HG03571 (cell line): ENCODE data around the gene SMIM45.

Source experiments
- ATAC-seq: cut with Tn5 transposase; IDR thresholded peaks from one replicate; pipeline ENCODE4 v1.9.1; 2021; ENCODE audit not compliant: unreplicated experiment

The SMIM45 gene

DNA sequence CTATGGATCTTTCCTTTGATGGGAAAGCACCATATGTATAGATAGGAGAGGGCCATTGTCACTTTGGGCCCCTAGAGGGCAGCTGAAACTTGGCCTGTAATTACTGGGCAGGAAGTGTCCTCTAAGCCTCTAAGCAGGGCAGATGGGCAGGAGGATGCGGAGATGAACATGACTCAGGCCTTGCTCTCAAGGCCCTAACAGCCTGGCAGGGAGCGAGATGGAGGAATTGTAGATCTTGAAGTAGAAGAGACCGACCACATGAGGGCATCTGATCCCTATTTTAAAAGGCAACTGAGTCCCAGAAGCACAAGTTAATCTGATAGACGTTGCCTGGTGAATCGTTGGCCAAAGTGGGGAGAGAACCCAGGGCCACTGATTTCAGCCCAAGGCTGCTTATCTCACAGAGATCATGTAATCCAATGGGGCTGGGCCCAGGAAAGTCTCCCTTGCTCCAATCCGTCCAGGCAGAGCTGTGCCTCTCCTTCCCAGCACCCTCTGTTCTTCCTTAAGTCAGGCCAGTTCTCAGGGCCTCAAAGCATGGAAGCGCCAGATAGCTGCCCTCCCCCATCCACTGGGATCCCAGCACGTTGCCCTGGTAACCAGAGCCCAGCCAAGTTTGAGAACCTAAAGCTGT lies 14.8 kb downstream of the SMIM45 start:
- no peak for ATAC-seq

GRCh38 chr22:41968601-41969000 lies 16.7 kb downstream of the SMIM45 start:
- no peak for ATAC-seq

DNA sequence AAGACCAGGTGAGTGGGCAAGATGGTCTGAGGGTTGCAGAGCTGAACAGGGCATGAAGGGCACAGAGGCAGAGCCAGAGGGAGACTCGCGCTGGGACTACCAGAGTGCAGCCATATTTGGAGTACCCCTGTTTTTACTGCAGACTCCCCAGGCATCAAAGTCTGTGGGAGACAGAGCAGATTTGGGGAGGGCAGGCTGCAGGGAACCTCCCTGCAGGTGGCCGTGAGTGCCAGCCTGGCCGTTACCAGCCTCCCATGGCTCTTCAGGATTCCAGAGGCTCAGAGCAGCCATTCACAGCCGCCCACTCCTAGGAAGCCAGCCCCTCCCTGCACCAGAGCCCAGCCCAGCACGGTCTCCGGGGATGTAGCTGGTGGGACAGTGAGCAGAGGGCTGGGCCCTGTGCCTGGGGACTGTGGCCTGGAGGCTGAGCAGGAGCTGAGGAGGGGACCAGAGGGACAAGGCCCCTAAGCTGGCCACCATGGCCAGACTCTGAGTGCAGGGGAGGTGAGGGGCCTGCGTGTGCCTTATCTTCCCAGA lies 17.2 kb downstream of the SMIM45 start, which contains the start of gene SEPTIN3:
TSS of gene SEPTIN3 (plus strand) at position 334 of the 537 bp plus-strand sequence. CDS start 2,050 bp downstream, outside the sequence.
- no peak for ATAC-seq

GRCh38 chr22:41970601-41971000 lies 18.7 kb downstream of the SMIM45 start:
- no peak for ATAC-seq

DNA sequence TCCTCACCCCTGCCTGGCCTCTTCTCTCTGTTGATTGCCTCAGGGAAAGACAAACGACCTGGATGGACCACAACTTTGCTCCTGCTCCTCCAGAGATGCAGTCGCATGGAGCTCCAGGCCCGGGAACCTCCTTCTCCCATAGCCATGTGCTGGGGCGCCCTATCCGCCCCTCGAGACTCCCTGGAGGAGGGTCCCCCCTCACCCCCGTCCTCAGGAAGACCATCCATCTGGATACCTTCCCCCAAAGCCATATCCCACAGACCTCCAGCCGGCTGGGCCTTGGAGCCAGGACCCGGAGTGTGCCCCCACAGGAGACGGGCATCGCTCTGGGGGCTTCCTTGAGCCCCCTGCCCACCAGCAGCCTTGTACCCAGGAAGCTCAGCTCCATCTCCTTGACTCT lies 19.5 kb downstream of the SMIM45 start:
- ATAC-seq: no peak

DNA sequence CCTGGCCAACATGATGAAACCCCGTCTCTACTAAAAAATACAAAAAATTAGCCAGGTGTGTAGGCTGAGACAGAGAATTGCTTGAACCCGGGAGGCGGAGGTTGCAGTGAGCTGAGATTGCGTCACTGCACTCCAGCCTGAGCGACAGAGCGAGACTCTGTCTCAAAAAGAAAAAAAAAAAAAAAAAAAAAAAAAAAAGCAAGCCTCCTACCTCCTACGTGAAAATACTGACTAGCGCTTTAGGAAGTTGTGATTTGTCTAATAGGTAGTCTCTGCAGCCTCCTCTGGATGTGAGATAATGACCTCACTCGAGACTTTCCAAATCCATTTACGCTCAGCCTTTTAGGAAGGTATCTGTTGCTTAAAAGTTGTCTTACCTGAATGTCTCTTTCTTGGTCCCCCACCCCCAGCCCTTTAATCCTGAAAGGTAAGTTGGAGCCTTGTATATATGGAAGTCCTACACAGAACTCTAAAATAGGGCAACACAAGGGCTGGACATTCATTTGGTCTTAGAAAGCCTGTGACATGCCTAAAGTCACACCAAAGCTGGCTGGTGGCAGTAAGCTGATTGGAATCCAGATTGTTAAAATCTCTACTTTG lies 22.8 kb downstream of the SMIM45 start:
- ATAC-seq: no peak

GRCh38 chr22:41975299-41976069 lies 23.5 kb downstream of the SMIM45 start:
- ATAC-seq: no peak

GRCh38 chr22:41976070-41976901 lies 24.3 kb downstream of the SMIM45 start:
- ATAC-seq: no peak

DNA sequence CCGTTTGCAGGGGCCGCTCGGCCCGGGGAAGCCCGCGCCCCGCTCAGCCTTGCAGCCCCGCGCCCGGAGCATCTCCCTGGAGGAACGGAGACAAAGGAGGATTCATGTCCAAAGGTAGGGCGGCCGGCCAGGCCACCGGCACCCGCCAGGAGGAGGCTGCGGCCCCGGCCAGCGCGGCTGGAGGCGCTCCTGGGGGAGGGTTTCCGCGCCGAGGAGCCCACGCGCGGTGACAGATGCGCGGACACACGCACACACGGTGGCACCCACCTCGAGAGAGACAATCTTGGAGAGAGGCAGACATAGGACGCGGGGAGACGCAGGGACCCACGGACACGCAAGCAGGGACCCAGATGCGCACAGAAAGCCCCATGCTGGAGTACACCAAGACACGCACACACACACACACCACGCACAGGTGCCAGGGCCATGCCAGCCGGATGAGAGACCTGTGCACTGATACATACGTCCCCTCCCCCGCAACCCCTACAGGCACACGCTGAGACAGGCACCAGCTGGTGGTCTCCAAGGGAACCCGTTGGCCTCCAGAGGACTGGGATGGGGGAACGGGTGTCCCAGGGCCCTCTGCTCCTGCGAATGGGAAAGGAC lies 25.1 kb downstream of the SMIM45 start:
- ATAC-seq: no peak

DNA sequence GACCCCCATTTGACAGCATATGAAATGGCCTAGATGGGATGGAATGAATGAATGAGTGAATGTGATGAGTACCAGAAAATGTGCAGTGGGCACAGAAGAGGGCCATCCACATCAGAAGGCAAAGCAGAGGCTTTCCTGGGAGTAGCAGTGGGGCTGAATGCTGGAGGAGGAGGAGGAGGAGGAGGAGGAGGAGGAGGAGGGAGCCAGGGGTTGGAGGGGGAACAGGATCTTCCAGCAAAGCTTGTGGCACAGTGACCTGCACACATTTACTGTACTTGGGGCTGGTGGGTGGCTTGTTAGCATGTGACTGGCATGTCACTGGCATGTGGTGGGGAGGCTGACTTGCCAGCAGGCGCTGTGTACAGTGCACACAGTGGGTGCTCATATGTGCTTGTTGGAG lies 26.8 kb downstream of the SMIM45 start:
- no peak for ATAC-seq

DNA sequence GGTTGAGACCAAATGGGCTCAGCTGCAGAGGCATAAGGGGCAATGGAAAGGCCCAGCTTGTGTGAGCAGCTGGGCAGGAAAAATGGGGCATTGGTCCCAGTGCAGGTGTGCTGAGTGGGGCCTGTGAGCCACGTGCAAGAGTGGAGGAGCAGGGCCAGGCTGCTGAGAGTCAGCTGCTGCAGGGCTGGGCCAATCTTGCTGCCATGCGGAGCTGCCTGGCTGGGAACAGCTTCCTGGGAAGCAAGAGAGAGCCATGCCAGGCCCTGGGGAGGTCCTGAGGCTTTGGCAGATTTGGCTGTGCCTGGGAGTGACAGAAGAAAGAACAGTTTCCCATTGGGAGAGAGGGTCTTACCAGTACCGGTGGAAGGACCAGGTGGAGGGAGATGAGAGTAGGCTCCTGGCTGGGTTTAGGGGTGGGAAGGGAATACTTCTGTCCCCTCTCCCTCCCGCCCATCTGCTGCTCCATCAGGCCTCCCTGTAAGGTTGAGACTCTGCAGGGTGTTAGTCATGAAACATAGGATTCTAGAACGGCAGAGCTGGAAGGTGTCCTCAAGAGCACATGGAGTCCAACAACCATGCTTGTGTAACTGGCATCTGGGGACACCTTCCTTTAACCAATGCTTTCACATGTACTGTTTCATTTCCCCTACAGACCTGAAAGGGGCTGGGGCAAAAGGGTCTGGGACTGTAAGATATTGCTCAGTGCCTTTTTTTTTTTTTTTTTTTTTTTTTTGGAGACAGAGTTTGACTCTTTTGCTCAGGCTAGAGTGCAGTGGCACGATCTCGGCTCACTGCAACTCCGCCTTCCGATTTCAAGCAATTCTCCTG lies 27.7 kb downstream of the SMIM45 start:
- ATAC-seq: no peak

DNA sequence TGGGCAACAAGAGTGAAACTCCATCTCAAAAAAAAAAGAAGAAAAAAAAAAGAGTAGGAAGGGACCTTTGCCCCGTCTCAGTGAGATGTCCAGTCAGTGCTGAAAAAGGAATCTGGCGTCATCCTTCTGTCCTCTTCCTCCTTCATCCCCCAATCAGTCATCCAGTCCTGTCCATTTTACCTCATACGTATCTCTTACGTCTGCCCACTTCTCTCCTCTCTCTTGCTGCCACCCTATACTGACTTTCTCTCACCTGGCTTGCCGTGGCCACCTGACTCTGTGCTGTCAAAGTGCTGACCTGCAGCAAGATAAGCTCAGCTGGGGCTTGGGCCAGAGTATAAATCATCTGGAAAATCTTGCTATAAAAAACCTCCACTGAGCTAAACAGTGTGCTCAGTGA lies 30.9 kb downstream of the SMIM45 start:
- no peak for ATAC-seq

DNA sequence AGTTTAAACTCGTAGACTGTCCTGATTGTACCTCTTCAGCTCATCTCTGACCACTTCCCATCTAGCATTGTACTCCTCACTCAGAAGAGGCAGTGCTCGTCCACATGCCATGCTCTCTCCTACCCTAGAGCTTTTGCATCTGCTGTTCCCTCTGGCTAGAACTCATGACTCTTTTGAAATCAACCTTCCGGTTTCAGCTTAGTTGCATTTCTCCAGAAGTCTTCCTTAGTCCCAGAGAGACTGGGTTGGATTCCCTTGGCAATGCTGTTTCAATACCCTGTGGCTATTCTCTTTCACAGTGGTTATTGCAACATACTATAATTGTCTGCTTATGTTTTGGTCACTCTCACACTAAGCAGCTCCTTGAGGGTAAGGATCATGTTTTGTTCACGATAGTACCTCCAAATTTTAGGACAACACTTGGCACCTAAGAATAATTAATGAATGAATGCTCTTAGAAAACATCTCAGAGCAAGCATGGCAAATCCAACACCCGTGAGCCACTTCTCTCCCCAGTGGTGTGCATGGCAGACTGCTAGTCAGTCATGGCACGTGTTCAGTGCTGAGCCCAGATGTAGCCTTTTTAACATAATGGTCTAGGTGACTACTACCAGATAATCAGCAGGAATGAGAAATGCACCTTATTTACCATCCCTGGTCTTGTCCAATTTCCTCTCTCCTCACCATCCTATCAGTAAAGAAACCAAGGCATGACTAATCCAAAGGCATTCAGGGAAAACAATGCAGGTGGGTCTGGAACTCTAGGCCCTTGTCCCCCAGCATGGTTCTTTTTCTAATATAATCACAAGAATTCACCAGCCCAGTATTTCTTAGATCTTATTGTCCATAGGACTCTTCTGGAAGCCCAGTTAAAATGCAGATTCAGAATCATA lies 31.8 kb downstream of the SMIM45 start:
- no peak for ATAC-seq

DNA sequence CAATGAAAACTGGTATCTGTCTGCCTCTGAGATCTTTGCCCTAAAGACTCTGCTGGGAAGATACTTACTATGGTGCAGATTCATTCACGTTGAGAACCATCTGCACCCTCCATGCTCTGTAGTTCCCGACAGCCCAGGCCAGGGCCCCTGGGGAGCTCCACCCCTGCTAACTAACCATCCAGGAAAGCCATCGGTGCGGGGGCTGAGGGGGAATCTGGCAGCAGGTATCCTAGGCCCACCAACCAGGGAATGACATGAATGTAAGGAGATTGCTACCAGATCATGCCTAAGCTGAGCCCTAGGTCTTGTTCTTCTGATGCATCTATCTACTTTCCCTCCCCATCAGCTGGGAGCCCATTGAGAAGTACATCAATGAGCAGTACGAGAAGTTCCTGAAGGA lies 35.3 kb downstream of the SMIM45 start:
- no peak for ATAC-seq

DNA sequence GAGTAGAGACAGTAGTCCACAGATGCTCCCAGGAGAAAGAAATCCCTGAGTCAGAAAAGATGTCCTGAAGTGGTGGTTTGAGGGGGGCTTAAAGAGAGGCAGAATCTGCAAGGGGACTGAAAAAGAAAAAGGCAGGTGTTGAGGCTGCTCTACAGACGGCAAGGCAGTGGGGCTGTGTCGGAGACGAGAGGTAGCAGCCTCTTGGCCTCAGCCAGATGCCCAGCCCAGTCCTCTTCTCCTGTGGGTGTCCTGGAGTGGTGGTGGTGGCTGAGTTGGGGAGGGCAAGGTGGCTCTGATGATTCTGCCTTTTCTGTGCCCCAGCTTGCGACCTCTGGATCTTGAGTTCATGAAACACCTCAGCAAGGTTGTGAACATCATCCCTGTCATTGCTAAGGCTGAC lies 37.3 kb downstream of the SMIM45 start:
- no peak for ATAC-seq

- no peak for ATAC-seq
These were observed 39.2 kb downstream of the SMIM45 start for GRCh38 chr22:41991111-41991510.

DNA sequence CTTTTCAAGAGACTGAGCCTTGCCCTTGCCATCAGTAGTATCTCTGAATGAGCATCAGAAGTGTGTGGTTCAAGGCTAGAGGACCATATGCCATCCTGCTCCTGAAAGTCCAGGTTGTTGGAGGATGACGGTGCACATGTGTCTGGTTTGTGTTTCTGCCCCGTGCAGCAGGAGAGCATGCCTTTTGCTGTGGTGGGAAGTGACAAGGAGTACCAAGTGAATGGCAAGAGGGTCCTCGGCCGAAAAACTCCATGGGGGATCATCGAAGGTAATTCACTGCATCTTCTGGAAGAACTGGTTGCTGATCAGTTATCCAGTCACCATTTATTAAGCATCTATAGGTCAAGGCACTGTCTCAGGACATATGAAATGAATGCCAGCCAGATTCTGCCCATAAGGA lies 40.5 kb downstream of the SMIM45 start:
- ATAC-seq: no peak

DNA sequence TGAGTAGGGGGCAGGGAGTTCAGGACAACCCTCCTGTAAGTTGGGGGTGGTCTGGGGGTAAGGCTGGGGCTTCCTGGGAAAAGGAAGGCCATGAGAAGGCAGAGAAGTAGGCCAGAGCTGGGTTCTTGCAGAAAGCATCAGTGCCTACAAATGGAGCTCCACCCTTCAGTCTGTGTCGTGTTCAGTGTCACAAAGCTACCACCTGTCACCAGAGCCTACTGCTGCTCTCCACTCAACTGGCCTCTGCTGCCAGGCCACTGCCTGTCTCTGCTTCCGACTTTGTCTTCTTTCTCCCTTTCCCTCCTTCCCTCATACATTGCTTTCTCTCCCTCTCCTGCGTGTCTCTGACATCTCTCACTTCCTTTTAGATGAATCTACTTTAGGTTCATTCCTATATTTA lies 43.3 kb downstream of the SMIM45 start:
- ATAC-seq: no peak

GRCh38 chr22:41996826-41997225 lies 44.9 kb downstream of the SMIM45 start:
- no peak for ATAC-seq
